Activated CD8-positive, alpha-beta memory T cell treated with anti-CD3 and anti-CD28 coated beads, Interleukin-2, amount 50 U/mL, for 1 hour (primary cell): Measurements from ENCODE around the gene ZFAND3.
"Not testable (repeated sequence)": the region's sequence is repeated elsewhere in the genome, so short reads cannot be mapped to it uniquely, and the experiment has no call there.

Experiments
- DNase-seq: peaks from one replicate; pipeline ENCODE4 v3.0.0-alpha.2; 2020; ENCODE audit errors: extremely low read depth

ZFAND3 gene

DNA sequence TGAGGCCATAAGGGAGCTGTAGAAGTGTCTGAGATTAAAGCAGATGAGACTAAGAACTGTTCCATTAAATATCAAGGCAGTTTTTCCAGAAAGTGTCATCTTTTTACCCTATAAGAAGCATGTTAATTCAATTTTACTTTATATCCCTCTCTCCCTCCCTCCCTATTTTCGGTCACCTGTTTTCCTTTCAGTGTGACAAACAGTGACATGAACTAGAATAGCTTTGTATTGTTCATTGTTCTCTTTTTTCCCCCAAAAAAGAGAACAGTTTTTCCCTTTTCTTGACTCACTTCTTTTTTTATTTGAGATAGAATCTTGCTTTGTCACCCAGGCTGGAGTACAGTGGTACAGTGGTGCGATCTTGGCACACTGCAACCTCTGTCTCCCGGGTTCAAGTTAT, 269.3 kb downstream of the ZFAND3 start:
- DNase-seq, result no peak

DNA sequence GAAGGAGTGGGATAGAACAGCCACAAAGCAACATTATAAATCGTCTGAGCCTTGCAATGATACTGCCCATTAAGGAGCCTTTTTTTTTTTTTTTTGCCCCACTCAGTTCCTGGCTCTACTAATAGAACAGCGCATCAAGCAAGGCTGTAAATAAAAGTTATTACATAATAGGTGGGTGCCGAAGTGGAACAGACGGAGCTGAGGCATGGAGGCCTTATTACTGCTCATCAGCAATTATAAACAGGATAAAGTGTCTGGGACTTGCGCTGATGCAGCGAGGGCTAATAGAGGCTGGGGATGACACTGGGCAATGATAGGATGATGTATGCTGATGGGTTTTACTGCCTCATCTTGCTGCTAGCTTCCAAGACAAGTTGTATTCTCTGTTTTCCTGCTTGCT, 272.1 kb downstream of the ZFAND3 start:
- no peak for DNase-seq

DNA sequence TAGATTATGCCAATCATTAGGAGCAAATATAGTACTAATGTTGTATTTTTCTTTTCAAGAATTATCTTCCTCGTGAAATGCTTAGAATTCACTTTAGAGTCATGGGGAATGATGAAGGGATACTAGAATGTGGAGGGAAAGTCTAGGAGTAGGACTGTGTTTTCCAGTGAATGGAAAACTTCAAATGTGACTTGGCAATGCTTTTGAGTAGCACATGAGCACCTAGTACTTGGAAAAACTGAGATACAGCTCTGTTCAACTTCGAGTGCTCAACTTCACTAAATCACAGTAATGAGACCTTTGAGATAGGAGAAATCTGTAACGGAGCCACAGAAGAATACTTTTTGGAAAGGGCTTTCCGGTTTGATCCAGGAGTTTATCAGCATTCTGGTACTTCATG, 272.9 kb downstream of the ZFAND3 start:
- DNase-seq, result no peak

DNA sequence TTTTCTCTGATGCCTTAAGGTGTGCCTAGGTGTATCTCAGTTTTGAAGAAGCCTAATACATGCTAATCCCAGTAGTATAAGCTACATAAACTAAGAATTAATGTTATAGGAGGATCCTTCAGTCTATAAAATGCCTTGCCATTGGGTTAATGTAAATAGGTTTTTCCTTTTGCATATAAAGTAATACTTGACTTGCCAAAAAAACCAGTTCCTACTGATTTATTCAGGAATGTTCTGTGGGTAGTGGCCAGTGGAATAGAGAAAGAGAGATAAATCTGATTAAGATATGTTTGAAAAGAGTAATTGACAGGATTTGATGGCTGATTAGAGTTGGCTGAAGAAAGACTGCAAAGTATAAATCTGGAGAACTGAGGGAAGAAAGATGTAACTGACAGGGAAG, 273.4 kb downstream of the ZFAND3 start:
- DNase-seq, result no peak

DNA sequence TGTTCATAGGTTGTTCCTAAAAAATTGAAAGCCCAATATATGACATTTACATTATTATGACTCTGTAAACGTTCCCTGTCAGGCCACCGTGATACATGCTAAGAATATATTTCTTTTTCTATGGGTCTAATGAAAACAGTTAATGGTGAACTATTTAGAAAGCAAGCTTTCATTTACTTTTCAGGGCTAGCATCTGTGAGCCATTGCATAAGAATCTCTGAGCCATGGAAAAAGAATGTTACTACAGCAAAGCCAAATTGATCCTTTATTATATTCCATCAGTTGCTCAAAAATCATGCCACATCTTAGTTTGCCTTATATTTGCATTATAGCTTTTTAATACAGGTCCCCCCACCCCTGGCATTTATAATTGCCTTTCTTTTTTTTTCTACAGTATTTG, 275.5 kb downstream of the ZFAND3 start:
- DNase-seq, result no peak

DNA sequence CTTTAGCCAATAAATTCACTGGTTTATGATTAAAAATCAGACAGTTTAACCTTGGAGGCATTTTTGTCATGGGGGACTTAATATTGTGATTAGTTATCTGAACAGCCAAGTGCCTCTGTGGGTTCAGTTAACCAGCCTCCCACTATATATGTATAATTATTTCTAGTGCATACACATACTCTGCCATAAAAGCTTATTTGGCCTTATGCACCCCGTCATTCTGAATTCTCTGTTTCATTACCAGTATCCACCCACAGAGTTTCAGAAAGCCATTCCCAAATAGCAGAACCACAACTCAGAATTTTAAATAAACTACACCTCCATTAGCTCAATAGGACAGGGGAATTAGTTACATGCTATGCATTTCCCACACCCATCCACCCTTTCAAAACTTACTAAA, 279.7 kb downstream of the ZFAND3 start:
- DNase-seq, result no peak

DNA sequence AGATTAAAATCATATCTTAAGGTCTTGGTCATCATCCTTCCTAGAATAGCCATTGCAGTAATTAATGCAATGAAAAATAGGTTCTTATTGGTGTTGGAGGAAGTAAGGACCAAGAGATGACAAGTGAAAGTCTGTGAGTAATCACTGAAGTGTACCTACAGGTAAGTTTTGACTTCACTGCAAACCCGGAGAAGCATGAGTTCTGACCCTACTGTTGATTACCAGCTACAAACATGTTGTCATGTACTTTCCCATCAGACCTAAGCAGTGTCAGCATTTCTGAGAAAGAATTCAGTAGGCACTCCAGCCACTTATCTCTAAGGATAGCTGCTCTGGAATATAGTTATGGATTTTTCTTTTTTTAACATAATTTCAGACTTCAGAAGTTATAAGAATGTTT, 280.9 kb downstream of the ZFAND3 start:
- no peak for DNase-seq

DNA sequence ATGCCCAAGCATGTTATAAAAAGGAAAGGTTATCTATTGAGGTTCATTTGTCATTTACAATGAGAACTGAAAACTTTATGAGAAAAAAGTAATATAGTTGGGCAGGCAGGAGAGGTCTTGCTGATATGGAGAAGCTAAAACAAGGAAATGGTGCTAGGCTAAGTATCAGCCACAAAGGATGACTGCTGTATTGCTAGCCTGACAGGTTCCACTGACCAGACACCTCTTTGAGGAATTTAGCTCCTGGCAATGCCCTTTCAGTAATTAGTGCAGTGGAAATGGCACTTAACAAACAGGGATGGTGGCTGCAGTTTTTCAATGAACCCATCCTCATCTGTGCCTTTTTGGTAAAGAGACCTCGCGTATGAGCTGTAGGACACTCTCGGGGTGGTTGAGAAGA, 284.4 kb downstream of the ZFAND3 start:
- no peak for DNase-seq

DNA sequence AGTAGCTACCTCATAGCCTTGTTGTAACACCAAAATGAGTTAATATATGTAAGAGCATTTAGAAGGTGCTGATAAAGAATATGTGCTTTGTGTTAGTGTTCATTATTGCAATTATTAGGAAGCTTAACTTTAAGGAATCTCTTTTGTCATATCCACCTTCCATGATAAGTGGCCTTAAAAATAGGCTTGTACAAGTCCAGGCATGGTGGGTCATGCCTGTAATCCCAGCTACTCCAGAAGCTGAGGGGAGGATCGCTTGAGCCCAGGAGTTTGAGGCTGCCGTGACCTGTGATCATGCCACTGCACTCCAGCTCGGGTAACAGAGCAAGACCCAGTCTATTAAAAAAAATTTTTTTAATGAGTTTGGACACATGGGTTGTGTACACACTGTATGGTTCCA, 285.5 kb downstream of the ZFAND3 start:
- DNase-seq, result no peak

DNA sequence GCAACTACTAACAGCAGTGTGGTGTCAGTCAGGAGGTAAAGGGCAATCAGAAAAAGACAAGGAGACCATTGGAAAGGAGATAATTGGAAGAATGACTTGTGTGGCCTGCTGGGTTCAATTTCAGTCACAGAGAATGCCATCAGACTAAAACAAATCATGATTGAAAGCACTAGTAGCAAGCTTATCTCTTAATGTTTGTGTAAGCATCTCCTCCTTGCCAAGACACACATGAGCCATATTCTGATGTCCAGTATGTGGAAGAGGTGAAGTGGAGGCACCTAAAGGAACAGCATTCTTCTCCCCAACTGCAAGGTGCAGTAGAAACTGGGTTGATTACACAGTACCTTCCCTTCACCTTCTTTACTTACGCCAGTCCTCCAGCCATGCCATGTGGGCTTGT, 287.5 kb downstream of the ZFAND3 start:
- DNase-seq, result no peak

DNA sequence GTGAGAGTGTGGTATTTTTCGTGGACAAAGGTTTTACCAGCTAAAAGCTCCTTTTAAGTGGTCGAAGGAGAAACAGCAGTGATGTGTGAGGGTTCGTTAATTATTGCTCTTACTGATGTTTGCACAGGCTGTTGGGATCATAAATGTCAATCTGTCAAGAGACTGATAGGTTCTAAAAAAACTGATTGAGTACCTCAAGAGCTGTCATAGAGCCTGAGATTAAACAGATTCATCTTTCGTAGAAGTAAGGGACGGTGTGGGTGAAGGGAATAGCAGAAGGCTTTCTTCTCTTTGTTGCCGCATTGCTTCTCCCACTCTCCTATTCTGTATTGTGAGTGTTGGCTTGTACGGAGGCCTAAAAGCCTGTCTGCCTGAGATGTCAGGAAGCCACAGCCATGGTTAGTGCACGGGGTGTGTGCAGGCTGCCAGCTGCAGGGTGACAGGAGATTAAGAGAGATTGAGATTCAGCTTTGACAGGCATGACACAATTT, 291.0 kb downstream of the ZFAND3 start:
- DNase-seq, result no peak

DNA sequence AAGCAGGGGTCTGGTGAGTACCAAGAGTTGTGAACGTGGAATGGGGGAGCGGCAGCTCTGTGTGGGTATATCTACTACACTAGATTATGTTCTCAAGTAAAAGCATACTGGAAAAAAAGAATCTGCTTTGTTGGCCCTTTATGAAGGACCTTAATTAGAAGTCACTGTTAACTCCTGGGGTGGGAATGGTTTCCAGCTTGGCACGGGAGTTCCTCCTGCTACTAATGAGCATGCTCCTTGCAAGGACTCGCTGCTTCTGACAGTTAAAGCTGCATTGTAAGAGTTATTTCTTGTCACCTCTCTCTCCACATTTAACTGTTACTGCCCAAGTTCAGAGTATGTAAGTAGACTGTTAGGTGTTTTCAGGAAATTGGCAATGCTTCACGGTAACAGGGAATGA, 292.7 kb downstream of the ZFAND3 start:
- DNase-seq, result no peak

DNA sequence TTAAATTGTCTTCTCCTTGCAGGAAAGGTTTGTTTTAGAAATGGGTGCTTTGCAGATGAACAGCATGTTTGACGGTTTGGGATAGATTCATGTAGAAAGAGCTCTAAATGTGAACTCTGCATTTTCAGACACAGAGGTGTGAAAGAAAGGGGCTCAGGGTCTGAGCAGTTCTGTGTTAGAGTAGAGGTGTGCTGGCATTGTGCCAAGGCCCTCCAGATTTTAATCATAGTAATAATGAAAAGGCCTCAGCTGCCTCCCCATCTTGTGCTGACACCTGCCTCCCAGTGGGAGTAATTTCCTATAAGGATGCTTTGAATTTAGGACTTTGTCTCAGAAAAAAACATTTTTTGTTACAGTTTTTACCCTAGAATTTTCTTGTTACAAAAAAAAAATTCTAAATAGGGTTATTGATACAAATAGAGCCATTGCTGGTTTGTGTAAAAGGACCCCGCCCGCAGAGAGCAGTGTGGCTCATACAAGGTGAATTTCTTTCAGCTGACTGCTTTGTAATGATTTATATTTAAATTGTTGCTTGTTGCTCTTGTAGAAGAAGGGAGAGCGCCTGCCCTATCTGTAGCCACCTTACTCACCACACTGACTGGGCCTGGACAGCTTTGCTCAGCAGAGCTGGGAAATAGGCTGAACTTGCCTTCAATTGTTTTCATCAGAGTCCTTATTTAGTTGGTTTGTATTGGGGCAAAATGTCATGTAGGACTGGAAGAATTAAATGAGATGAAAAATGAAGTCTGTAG, 294.5 kb downstream of the ZFAND3 start:
- no peak for DNase-seq

DNA sequence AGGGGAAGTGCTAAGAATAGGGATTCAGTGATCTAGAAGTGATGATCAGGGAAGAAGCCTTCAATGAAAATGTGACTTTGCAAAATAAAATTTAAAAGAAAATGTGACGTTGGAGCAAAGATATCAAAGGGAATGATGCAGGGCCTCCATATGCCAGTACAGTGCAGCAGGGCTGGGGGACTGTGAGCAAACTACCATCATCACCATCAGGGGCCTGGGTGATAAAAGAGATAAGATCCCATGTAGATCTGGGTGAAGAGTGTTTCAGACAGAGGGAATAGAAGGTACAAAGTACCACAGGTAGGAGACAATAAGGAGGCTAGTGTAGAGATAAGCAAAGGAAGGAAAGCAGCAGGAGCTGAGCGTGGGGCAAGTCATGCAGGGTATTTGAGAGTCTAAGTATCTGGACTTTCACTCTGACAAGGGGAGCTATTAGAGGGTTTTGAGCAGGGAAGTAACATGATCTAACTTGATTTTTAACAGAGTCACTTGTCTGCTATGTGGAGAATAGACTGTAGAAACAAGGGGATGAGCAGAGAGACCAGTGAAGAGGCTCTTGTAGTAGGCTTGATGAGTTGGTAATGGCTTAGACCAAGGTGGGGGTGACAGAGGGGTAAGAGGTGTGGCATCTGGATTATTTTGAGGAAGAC, 295.6 kb downstream of the ZFAND3 start:
- DNase-seq, result no peak

DNA sequence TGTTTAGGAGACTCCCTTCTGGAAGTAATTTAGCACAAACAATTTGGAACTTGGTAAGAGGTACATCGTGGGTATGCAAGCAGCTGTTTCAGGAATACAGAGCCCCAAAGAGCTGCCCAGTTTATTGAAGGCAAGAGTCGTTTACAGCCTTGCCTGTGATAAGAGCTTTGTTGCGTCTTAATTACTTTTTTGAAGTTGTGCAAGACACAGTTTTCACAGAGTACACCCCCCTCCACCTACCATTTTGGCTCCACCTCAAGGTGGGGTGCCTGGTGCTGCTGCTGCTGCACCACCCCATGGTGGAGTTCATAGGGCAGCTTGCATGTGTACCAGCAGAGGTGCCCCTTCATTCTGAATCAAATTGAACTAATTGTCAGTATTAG, 296.1 kb downstream of the ZFAND3 start:
- no peak for DNase-seq

DNA sequence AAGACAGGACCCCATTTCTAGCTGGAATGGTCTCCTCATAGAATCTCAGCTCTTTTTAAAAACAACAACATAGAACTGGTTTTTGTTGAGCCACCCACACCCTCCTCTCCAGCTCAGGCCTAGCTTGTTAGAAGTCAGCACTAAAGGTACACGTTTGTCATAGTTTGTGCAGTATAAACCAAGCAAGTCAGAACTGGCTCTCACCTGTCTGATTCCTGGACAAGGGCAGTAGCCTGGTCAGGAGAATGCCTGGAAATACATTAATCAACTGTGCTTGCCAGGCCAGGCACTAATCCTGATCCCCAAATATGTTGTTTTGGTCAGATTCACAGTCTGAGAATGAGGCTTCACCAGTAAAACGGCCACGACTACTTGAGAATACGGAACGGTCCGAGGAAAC, 296.7 kb downstream of the ZFAND3 start:
- DNase-seq, result no peak

DNA sequence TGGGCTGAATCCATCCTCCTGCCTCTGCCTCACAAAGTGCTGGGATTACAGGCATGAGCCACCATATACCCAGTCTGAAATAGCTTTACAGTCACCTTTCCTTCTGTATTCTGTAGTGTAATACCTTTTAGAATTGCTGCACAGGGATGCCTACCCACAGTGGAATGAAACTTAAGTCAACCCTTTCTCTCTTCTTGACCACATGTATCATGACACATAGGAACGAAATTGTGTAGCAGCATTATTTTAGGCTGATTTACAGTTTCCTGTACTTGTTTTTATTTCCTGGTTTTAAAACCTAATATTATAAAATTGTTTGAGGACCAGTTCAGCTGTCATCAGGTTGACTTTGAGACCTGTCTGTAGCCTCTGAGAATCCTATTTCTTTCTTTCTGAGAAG, 297.8 kb downstream of the ZFAND3 start:
- no peak for DNase-seq

DNA sequence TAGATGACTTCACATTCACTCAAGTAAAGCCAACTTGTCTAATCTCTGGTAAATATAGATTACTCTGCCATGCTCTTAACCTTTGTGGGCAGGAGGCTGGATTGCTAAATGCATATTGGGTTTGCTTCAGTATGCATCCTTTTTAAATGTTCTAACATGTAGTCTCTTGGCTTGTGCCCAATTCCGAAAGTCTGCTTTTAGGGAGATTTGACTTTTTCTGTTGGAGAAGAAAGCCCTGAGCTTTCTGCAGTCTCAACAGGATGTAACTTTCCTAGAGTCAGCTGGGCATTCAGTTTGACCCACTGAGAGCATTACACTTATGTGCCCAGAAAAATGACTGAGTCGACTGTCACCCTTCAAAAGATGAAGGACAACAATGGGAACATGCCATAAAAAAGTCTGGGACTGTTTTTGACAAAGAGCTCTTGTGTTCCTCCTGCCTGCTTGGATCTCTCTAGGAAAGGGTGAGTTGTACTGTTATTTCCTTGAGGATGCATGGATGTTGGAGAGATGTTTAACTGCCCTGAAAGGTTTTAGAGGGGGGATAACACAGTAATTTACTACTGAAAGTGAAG, 299.4 kb downstream of the ZFAND3 start:
- DNase-seq, result no peak

DNA sequence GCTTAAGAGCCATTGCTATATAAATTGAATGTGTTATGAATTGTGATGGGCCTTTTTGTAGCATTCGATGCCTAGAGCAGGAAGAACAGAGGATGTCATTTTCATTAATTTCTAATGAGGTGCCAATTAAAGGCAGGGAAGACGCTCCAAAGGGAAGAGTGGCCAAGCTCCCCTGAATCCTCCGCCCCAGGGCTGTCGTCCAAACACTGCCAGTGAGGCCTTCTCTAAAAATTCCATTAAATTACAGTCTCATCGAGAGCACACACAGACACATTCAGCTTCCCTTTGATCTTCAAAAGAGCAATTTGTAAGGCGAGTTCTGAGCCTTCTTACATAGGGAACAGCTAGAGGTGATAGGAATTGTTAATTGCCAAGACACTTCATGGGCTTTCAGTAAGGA, 300.0 kb downstream of the ZFAND3 start:
- DNase-seq, result no peak

DNA sequence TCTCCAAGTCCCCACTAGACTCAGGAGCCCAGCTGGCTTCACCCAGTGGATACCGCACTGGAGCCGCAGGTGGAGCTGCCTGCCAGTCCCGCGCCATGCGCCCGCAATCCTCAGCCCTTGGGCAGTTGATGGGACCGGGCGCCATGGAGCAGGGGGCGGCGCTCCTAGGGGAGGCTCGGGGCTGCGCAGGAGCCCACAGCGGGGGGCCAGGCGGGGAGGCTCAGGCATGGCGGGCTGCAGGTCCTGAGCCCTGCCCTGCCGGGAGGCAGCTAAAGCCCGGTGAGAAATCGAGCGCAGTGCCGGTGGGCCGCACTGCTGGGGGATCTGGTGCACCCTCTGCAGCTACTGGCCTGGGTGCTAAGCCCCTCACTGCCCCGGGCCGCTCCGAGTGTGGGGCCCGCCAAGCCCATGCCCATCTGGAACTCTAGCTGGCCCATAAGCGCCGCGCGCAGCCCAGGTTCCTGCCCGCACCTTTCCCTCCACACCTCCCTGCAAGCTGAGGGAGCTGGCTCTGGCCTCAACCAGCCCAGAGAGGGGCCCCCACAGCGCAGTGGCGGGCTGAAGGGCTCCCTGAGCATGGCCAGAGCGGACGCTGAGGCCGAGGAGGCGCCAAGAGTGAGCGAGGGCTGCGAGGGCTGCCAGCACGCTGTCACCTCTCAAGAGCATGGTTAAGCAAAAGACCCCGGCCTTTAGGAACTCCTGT, 304.8 kb downstream of the ZFAND3 start:
- DNase-seq, result not testable (repeated sequence)

DNA sequence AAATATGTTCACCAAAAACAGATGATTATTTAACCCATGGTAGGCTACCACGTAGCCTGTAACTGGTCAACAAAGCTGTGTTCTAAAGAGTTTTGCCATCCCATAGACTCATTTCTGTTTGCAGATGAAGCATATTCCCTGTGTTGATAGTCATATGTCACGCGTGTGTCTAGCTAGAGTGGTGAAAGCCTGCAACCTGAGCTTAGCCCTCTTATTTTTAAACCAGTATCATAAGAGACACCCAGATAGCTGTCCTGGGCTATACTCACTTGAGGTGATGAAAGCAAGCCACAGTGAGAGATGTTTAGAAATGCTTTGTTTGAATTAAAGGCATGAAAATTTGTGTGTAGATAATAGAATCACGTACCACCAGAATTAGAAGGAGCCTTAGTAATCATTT, 307.8 kb downstream of the ZFAND3 start:
- no peak for DNase-seq

DNA sequence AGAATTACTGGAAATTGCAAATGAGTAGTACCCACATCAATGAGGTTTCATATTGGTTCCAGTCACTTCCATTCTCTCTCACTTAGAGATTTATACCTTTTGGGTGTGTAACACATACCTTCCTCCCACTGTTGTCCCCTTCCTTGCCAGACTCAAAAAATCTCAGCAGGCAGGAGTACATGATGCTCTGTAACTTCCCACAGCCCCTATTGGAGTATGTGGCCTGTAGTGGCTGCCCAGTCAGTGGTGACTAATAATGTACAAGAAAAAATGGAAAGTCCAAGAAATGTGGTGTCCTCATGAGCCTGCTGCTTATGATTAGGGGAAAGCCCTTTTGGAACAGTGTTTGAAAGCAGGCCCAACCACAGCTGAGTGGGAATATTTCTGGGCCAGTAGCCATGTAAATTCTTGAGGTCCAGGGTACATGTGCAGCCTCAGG, 312.0 kb downstream of the ZFAND3 start:
- DNase-seq, result no peak
